NB4 (cell line): ENCODE results near the gene PLA2R1.

Experiments
- CTCF ChIP-seq: IDR thresholded peaks from one replicate; pipeline ENCODE4 v1.5.1; 2012; ENCODE audit warnings: low read depth, low read length
- MAX ChIP-seq: IDR thresholded peaks from 2 replicates; pipeline ENCODE4 v1.6.1; 2011; ENCODE audit warnings: low read depth, low read length
- POLR2A ChIP-seq: IDR thresholded peaks from 2 replicates; pipeline ENCODE4 v1.6.1; 2011; ENCODE audit warnings: mild to moderate bottlenecking; ENCODE audit not compliant: insufficient read length; ENCODE audit errors: extremely low read depth

- no peak for TF ChIP-seq CTCF
- TF ChIP-seq POLR2A: no peak
- TF ChIP-seq MAX: no peak
Measured at GRCh38 chr2:160053946-160054345, 8.5 kb downstream of the PLA2R1 start.
